ENCODE data around the gene CORT.

- TF ChIP-seq, protein P1, sequence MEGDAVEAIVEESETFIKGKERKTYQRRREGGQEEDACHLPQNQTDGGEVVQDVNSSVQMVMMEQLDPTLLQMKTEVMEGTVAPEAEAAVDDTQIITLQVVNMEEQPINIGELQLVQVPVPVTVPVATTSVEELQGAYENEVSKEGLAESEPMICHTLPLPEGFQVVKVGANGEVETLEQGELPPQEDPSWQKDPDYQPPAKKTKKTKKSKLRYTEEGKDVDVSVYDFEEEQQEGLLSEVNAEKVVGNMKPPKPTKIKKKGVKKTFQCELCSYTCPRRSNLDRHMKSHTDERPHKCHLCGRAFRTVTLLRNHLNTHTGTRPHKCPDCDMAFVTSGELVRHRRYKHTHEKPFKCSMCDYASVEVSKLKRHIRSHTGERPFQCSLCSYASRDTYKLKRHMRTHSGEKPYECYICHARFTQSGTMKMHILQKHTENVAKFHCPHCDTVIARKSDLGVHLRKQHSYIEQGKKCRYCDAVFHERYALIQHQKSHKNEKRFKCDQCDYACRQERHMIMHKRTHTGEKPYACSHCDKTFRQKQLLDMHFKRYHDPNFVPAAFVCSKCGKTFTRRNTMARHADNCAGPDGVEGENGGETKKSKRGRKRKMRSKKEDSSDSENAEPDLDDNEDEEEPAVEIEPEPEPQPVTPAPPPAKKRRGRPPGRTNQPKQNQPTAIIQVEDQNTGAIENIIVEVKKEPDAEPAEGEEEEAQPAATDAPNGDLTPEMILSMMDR (IDR thresholded peaks at IDR 0.05), result no peak
- no peak for TF ChIP-seq EZH2 (IDR thresholded peaks at IDR 0.05; ENCODE audit: borderline replicate concordance, insufficient read depth, low read depth, low read length, poor library complexity, severe bottlenecking)
Measured at GRCh38 chr1:10479296-10479695, 29.5 kb downstream of the CORT start.

Measured in B cell (primary cell).